ENCODE measurements around the gene MYO1D. TPM values are rescaled to one million over a fixed set of nuclear protein-coding genes. Genes with fewer than 3 reads are reported as not detected.

The MYO1D gene
- total and polyA plus RNA-seq, 2 of the 13 experiments (the other 11 are each of a cell fraction or from before 2014, with no cell fraction given): 13.2 to 17.3 TPM

DNA sequence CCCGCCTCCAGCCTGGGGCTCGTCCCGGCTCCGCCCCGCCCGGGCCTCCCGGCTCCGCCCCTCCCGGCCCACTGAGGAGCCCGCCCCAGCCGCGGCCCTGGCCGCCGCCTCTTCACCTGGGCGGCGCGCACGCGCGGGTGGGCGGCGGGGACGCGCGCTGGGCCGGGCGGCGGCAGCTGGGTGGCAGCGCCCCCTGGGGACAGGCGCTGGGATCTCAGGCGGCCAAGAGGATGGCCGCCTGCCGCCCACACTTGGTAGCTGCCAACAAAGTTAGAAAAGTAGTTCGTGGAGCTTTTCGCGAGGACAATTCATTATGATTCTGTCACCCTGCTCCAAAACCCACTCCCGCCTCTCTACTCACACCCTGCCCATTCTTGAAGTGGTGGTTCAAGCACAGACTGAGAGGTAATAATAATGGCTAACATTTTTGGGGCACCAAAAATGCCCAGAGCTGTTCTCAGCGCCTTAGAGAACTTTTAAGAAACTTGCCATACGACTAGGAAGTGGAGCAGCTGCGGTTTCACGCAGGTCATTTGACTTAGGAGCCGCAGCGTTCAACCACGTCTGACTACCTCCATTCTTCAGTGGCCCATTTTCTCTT is 340 bp upstream of the MYO1D start (continued):
- TF ChIP-seq, protein P1, sequence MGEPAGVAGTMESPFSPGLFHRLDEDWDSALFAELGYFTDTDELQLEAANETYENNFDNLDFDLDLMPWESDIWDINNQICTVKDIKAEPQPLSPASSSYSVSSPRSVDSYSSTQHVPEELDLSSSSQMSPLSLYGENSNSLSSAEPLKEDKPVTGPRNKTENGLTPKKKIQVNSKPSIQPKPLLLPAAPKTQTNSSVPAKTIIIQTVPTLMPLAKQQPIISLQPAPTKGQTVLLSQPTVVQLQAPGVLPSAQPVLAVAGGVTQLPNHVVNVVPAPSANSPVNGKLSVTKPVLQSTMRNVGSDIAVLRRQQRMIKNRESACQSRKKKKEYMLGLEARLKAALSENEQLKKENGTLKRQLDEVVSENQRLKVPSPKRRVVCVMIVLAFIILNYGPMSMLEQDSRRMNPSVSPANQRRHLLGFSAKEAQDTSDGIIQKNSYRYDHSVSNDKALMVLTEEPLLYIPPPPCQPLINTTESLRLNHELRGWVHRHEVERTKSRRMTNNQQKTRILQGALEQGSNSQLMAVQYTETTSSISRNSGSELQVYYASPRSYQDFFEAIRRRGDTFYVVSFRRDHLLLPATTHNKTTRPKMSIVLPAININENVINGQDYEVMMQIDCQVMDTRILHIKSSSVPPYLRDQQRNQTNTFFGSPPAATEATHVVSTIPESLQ (CRISPR knock-in tag; conservative IDR thresholded peaks at IDR 0.05): no peak
- TF ChIP-seq, protein P2, sequence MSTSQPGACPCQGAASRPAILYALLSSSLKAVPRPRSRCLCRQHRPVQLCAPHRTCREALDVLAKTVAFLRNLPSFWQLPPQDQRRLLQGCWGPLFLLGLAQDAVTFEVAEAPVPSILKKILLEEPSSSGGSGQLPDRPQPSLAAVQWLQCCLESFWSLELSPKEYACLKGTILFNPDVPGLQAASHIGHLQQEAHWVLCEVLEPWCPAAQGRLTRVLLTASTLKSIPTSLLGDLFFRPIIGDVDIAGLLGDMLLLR (CRISPR knock-in tag; IDR thresholded peaks at IDR 0.05): no peak
- TF ChIP-seq ZFP36 (IDR thresholded peaks at IDR 0.05; ENCODE audit: borderline replicate concordance, low read depth, low read length, partially characterized antibody): peak; percentile 8
- TF ChIP-seq, protein P3, sequence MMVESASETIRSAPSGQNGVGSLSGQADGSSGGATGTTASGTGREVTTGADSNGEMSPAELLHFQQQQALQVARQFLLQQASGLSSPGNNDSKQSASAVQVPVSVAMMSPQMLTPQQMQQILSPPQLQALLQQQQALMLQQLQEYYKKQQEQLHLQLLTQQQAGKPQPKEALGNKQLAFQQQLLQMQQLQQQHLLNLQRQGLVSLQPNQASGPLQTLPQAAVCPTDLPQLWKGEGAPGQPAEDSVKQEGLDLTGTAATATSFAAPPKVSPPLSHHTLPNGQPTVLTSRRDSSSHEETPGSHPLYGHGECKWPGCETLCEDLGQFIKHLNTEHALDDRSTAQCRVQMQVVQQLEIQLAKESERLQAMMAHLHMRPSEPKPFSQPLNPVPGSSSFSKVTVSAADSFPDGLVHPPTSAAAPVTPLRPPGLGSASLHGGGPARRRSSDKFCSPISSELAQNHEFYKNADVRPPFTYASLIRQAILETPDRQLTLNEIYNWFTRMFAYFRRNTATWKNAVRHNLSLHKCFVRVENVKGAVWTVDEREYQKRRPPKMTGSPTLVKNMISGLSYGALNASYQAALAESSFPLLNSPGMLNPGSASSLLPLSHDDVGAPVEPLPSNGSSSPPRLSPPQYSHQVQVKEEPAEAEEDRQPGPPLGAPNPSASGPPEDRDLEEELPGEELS (CRISPR knock-in tag; IDR thresholded peaks at IDR 0.05): no peak
- TF ChIP-seq MXI1 (IDR thresholded peaks at IDR 0.05; ENCODE audit: borderline replicate concordance, low read depth, low read length): peak; percentile 39; the same call in 1 of the 3 replicates
- no peak for TF ChIP-seq ZBTB42 (CRISPR knock-in tag; IDR thresholded peaks at IDR 0.05)
- no peak for TF ChIP-seq ZFY (CRISPR knock-in tag; IDR thresholded peaks at IDR 0.05)

Data from HepG2 (cell line).